Gastrocnemius medialis (tissue), 4 donors: ENCODE results near the gene CALML5. TPM values are rescaled to one million over a fixed set of nuclear protein-coding genes. Genes with fewer than 3 reads are reported as not detected.

Source experiments
- ATAC-seq, 2 donors: fragments of 150-250 bp; one replicate each; pipeline ENCODE4 v1.9.1; 2016
- DNase-seq, 2 donors: peaks; one replicate each; pipeline ENCODE4 v3.0.0-alpha.2; 2019
- H3K27ac ChIP-seq, 4 donors: fragments of 200-600 bp; sonication (generic); 1 replicate in 1 of 4; 2 replicates in 3 of 4; pipeline ENCODE4 v1.5.1; 2016 to 2018; ENCODE audit warnings: mild to moderate bottlenecking in 2 of 4, moderate library complexity in 1 of 4
- H3K27me3 ChIP-seq, 3 donors: fragments of 200-600 bp; sonication (generic) in 2 of 3; 1 replicate in 1 of 3; 2 replicates in 2 of 3; pipeline versions ENCODE4 v1.5.1 to v1.6.0; 2016 to 2019; ENCODE audit warnings: mild to moderate bottlenecking in 1 of 3, moderate library complexity in 1 of 3
- H3K36me3 ChIP-seq, 2 donors: fragments of 200-600 bp; sonication (generic) in 1 of 2; one replicate each; pipeline ENCODE4 v1.5.1; 2017 to 2018
- H3K4me1 ChIP-seq, 2 donors: fragments of 200-600 bp; sonication (generic) in 1 of 2; one replicate each; pipeline ENCODE4 v1.5.1; 2016 to 2017; ENCODE audit warnings: mild to moderate bottlenecking in 2 of 2
- H3K4me3 ChIP-seq, 4 donors: fragments of 200-600 bp; sonication (generic) in 3 of 4; 1 replicate in 1 of 4; 2 replicates in 3 of 4; pipeline ENCODE4 v1.5.1; 2016 to 2019; ENCODE audit warnings: mild to moderate bottlenecking in 2 of 4
- H3K9me3 ChIP-seq, 3 donors: fragments of 200-600 bp; sonication (generic) in 2 of 3; 1 replicate in 1 of 3; 2 replicates in 2 of 3; pipeline ENCODE4 v1.5.1; 2016 to 2019
- CTCF ChIP-seq, 5 experiments: fragments of 450-650 bp in 3 of 5; fragments of 200-600 bp in 2 of 5; sonication (generic) in 2 of 5; IDR thresholded peaks in 4 of 5; conservative IDR thresholded peaks in 1 of 5; 1 replicate in 4 of 5; 2 replicates in 1 of 5; pipeline ENCODE4 v1.5.1; 2016 to 2019; ENCODE audit warnings: antibody characterized with exemption in 5 of 5, mild to moderate bottlenecking in 3 of 5, moderate library complexity in 3 of 5
- POLR2A ChIP-seq, 2 donors: fragments of 450-650 bp; IDR thresholded peaks; one replicate each; pipeline ENCODE4 v1.6.1; 2017; ENCODE audit warnings: antibody characterized with exemption in 2 of 2, mild to moderate bottlenecking in 2 of 2, moderate library complexity in 2 of 2
- in situ Hi-C, 4 donors: fragments of 200-750 bp; cut with MboI; loops; one replicate each; pipeline versions ENCODE4 v1.15.0 to v1.8.0; 2017; ENCODE audit warnings: low sequenced_read_pairs in 4 of 4
- intact Hi-C: fragments of 100-400 bp; cut with DNase I; formaldehyde crosslinking; loops from one replicate; pipeline ENCODE4 v1.15.1; 2023; ENCODE audit warnings: low total_unique reads
- total RNA-seq, 4 donors: library from RNA; depleted of rRNA; stranded (reverse); fragments of >200 nt; gene quantifications; one replicate each; pipeline versions ENCODE4 v1.1.0 to v1.2.3, GENCODE V29; 2016

The CALML5 gene
- total RNA-seq, 4 donors from 2014 or later = not detected

GRCh38 chr10:5506246-5506645 is 6.9 kb upstream of the CALML5 start:
- H3K9me3 ChIP-seq = no peaks in the 10 kb centered on the region
- intact Hi-C loops = no loop called here
- H3K36me3 ChIP-seq = no peaks in the 10 kb centered on the region
- H3K27ac ChIP-seq = no peak overlapping the region
- TF ChIP-seq POLR2A (IDR thresholded peaks at IDR 0.05) (no peak), CTCF (IDR thresholded peaks at IDR 0.05 in 4 of 5, conservative IDR thresholded peaks at IDR 0.05 in 1 of 5) (no peak)
- ATAC-seq = no peak
- H3K27me3 ChIP-seq = no peaks in the 10 kb centered on the region
- H3K4me3 ChIP-seq = no peak overlapping the region
- in situ Hi-C loops = no loop called here
- no peaks in the 10 kb centered on the region for H3K4me1 ChIP-seq
- no peak for DNase-seq

- Histone ChIP-seq H3K4me3 (no peak overlapping the region), H3K4me1 (no peaks in the 10 kb centered on the region), H3K27ac (no peak overlapping the region), H3K9me3 (no peaks in the 10 kb centered on the region), H3K27me3 (no peaks in the 10 kb centered on the region), H3K36me3 (no peaks in the 10 kb centered on the region)
- DNase-seq = no peak
- ATAC-seq = no peak
- intact Hi-C loops = no loop called here
- no peak for TF ChIP-seq CTCF (IDR thresholded peaks at IDR 0.05 in 4 of 5, conservative IDR thresholded peaks at IDR 0.05 in 1 of 5)
- TF ChIP-seq POLR2A (IDR thresholded peaks at IDR 0.05) = no peak
- in situ Hi-C loops = no loop called here
Measured at GRCh38 chr10:5504146-5505072, 5.0 kb upstream of the CALML5 start.

GRCh38 chr10:5503477-5503835 is 4.1 kb upstream of the CALML5 start:
- Histone ChIP-seq H3K27ac (no peak overlapping the region), H3K36me3 (no peaks in the 10 kb centered on the region), H3K27me3 (no peaks in the 10 kb centered on the region), H3K4me1 (no peaks in the 10 kb centered on the region), H3K9me3 (no peaks in the 10 kb centered on the region), H3K4me3 (no peak overlapping the region)
- DNase-seq (no peak), ATAC-seq (no peak)
- TF ChIP-seq CTCF (IDR thresholded peaks at IDR 0.05 in 4 of 5, conservative IDR thresholded peaks at IDR 0.05 in 1 of 5) (no peak), POLR2A (IDR thresholded peaks at IDR 0.05) (no peak)
- intact Hi-C loops = no loop called here
- in situ Hi-C loops = no loop called here

- in situ Hi-C loops = no loop called here
- ATAC-seq (no peak), DNase-seq (no peak)
- intact Hi-C loops = no loop called here
- Histone ChIP-seq H3K27me3 (no peaks in the 10 kb centered on the region), H3K36me3 (no peaks in the 10 kb centered on the region), H3K9me3 (no peaks in the 10 kb centered on the region), H3K4me1 (no peaks in the 10 kb centered on the region), H3K4me3 (no peak overlapping the region), H3K27ac (no peak overlapping the region)
- TF ChIP-seq CTCF (IDR thresholded peaks at IDR 0.05 in 4 of 5, conservative IDR thresholded peaks at IDR 0.05 in 1 of 5) (no peak), POLR2A (IDR thresholded peaks at IDR 0.05) (no peak)
Measured at GRCh38 chr10:5502571-5503476, 3.5 kb upstream of the CALML5 start.
